ENCODE results near the gene IDI2. TPM values are rescaled to one million over a fixed set of nuclear protein-coding genes. Genes with fewer than 3 reads are reported as not detected.
"Not testable (repeated sequence)": the region's sequence is repeated elsewhere in the genome, so short reads cannot be mapped to it uniquely, and the experiment has no call there.

IDI2 gene
- total and polyA plus RNA-seq, 2 of the 13 experiments (the other 11 are each of a cell fraction or from before 2014, with no cell fraction given), result not detected

- intact Hi-C loops (cut with micrococcal nuclease; ENCODE audit: unreplicated experiment); POLR2A ChIA-PET: not testable (repeated sequence)
- 93% methylated on average over 8 of the region's 8 CpGs for WGBS (ENCODE audit: low lambda C conversion rate)
Observed at GRCh38 chr10:1066734-1067133, 41.1 kb upstream of the IDI2 start.

GRCh38 chr10:1064964-1065247 lies 39.2 kb upstream of the IDI2 start:
- Histone ChIP-seq H3K4me3 (replicated peaks in 1 of 3; ENCODE audit: insufficient read depth in 1 of 3, low read depth in 2 of 3, low read length in 3 of 3) (no peak overlapping the region), H3K27ac (ENCODE audit: extremely low read length, insufficient read depth, low read length) (no peak overlapping the region), H3K36me3 (replicated peaks in 1 of 2; ENCODE audit: control insufficient read depth in 1 of 2, insufficient read depth in 2 of 2, low read length in 2 of 2) (peaks cover 0 to 7% of the 10 kb centered on the region in 2 experiments; a peak in 2 of 5 replicates), H3K79me2 (ENCODE audit: insufficient read depth, low read length) (peaks cover 20% of the 10 kb centered on the region), H2AFZ (ENCODE audit: low read length) (no peak overlapping the region), H3K9ac (ENCODE audit: insufficient read depth, low read depth, low read length) (no peak overlapping the region), H3K9me3 (ENCODE audit: low read length) (no peaks in the 10 kb centered on the region), H3K4me2 (ENCODE audit: low read depth, low read length) (no peak overlapping the region), H3K4me1 (ENCODE audit: insufficient read depth, low read length) (peaks cover 7% of the 10 kb centered on the region), H3K27me3 (ENCODE audit: control insufficient read depth in 1 of 2, insufficient read depth in 2 of 2, low read length in 2 of 2) (no peaks in the 10 kb centered on the region), H4K20me1 (ENCODE audit: insufficient read depth, low read length) (no peaks in the 10 kb centered on the region)
- FAIRE-seq, result peak; percentile 4
- in situ Hi-C loops (cut with HindIII; ENCODE audit: extremely low pct_ligation_motif_present, low pct_unique_long_range_greater_than_20kb) (no loop called here), intact Hi-C loops (cut with micrococcal nuclease; ENCODE audit: unreplicated experiment) (no loop called here)
- DNase-seq (ENCODE audit: low spot score), result no peak
- POLR2A ChIA-PET, result interaction anchor here (1.2 kb wide), 1 partner anchor 15 kb away, joined by 3 read pairs; the partner anchor contains the start of gene IDI1
- CTCF ChIA-PET (ENCODE audit: low intra/inter-chr PET ratio, low total read pairs), result no interaction called here
- BruUV-seq (replicated peaks), result no TSS peak
- WGBS (ENCODE audit: low lambda C conversion rate), result 95% methylated on average over 4 of the region's 4 CpGs
- ATAC-seq, result no peak
- TF ChIP-seq ZNF546 (CRISPR knock-in tag; conservative IDR thresholded peaks at IDR 0.05) (no peak), MAF1 (CRISPR knock-in tag; IDR thresholded peaks at IDR 0.05; ENCODE audit: borderline replicate concordance) (no peak), ZNF501 (CRISPR knock-in tag; IDR thresholded peaks at IDR 0.05) (no peak), TGIF2 (CRISPR knock-in tag; IDR thresholded peaks at IDR 0.05) (no peak), ZNF639 (CRISPR knock-in tag; conservative IDR thresholded peaks at IDR 0.05) (no peak), SNAPC2 (CRISPR knock-in tag; IDR thresholded peaks at IDR 0.05) (no peak)

More at GRCh38 chr10:1066734-1067133, 41.1 kb upstream of the IDI2 start:
- BruUV-seq (replicated peaks); H3K4me1 ChIP-seq (ENCODE audit: insufficient read depth, low read length); DNase-seq (ENCODE audit: low spot score); in situ Hi-C loops (cut with HindIII; ENCODE audit: extremely low pct_ligation_motif_present, low pct_unique_long_range_greater_than_20kb); H2AFZ ChIP-seq (ENCODE audit: low read length); ATAC-seq; FAIRE-seq; H3K4me3 ChIP-seq (replicated peaks in 1 of 3; ENCODE audit: insufficient read depth in 1 of 3, low read depth in 2 of 3, low read length in 3 of 3); H3K27me3 ChIP-seq (ENCODE audit: control insufficient read depth in 1 of 2, insufficient read depth in 2 of 2, low read length in 2 of 2); H3K27ac ChIP-seq (ENCODE audit: extremely low read length, insufficient read depth, low read length); H3K9me3 ChIP-seq (ENCODE audit: low read length); H4K20me1 ChIP-seq (ENCODE audit: insufficient read depth, low read length); H3K4me2 ChIP-seq (ENCODE audit: low read depth, low read length); H3K9ac ChIP-seq (ENCODE audit: insufficient read depth, low read depth, low read length); H3K79me2 ChIP-seq (ENCODE audit: insufficient read depth, low read length); CTCF ChIA-PET (ENCODE audit: low intra/inter-chr PET ratio, low total read pairs); H3K36me3 ChIP-seq (replicated peaks in 1 of 2; ENCODE audit: control insufficient read depth in 1 of 2, insufficient read depth in 2 of 2, low read length in 2 of 2): not testable (repeated sequence)
